NCI-H82 treated with DMSO at 0.1 percent for 48 hours (cell line): Measurements from ENCODE around the gene ETV4.
"Not testable (repeated sequence)": the region's sequence is repeated elsewhere in the genome, so short reads cannot be mapped to it uniquely, and the experiment has no call there.

Source experiments
- DNase-seq: peaks from one replicate; lab custom pipeline; 2025; ENCODE audit not compliant: unreplicated experiment; lab: John Stamatoyannopoulos, UW

Gene ETV4

DNA sequence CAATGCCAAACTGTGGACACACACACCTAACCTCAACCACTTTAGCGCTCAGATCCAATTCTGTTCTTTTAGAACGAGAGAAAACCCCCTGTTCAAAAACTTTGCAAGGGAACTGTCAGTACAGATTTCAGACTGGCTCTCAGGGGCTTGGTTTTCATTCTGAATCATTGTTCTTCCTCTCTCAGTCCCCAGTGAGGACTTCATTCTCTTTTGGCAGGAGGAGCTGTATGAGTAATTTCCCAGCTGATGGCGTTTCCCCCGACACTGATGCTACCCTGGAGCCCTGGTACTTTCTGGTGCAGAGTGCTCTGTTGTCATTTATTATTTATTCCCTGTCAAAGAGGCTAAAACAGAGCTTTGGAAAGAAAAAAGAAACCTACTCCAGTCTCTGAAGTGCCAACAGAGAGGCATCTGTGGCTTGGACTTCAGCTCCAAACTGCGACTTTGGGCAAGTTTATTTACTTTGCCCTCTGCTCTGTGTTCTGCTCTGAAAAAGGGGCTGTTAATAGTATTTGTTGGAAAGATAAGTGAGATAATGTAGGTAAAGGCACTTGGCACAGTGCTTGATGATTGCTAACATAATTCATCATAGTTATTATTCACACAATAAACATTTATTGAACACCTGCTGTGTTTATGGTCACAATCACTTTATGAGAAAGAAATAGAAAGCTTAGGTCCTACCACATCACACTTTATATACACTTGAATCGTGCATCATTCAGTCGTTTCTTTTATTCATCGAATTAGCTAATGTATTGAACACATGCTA is 28.3 kb downstream of the ETV4 start:
- no peak for DNase-seq

DNA sequence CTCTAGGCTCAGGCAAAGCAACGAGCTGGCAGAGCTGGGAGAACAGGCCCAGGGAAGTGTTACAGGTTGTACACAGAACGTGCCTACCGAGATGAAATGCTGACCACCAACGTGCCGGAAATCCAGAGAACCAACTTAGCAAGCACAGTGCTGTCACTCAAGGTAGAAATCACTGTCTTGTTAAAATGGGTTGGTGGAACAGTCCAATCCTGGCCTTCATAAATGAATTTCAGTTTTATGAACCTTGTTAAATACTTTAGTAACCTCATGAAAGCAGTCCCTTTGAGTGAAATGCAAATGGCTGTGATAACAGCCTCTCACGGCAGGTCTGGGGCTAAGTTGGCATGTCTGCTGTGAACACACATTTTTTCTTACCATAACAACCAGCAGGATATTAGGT is 29.0 kb downstream of the ETV4 start:
- no peak for DNase-seq

DNA sequence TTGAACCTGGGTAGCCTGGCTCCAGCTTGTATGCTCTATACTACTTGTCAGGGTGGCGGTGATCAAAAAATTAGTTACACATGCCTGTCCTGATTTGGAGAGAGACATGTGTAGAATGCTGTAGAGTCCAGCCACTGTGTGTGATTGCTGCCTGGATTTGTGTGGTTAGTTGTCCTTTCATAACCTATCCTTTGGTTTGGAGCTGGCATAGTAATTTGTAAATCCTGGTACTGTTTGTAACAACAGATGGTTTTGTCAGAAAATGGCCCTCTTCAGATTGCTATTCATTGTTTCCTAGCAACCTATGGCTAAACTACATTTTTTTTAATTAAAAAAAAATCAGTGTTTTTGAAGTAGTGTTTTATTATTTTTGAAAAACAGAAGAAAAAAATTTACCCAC is 30.5 kb downstream of the ETV4 start:
- DNase-seq = no peak

DNA sequence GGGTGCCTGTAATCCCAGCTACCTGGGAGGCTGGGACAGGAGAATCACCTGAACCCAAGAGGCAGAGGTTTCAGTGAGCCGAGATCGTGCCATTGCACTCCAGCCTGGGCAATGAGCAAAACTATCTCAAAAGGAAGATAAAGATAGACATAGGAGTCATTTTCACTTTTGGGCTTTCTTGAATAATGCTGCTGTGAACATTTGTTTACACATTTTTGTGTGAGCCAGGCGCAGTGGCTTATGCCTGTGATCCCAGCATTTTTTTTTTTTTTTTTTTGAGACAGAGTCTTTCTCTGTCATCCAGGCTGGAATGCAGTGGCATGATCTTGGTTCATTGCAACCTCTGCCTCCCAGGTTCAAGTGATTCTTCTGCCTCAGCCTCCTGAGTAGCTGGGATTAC is 34.9 kb downstream of the ETV4 start:
- DNase-seq = not testable (repeated sequence)

DNA sequence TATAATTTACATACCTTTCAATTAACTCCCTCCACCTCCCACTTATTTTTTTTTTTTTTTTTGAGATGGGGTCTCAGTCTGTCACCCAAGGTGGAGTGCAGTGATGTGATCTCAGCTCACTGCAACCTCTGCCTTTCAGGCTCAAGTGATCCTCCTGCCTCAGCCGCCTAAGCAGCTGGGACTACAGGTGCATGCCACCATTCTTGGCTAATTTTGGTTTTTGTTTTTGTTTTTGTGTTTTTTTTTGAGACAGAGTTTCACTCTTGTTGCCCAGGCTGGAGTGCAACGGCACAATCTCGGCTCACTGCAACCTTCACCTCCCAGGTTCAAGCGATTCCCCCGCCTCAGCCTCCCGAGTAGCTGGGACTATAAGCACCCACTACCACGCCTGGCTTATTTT is 36.7 kb downstream of the ETV4 start:
- DNase-seq = not testable (repeated sequence)

DNA sequence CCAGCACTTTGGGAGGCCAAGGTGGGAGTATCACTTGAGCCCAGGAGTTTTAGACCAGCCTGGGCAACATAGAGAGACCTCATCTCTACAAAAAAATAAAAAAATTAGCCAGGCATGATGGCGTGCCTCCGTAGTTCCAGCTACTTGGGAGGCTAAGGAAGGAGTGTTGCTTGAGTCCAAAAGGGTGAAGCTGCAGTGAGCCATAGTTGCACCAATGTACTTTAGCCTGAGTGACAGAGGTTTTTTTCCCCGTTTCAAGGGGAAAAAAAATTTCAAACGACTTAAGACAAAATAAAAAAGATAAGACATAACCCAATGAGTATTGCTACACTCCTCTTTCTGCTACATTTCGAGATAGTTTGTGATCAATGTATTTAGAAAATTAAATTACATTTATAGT is 55.5 kb downstream of the ETV4 start:
- DNase-seq = no peak

DNA sequence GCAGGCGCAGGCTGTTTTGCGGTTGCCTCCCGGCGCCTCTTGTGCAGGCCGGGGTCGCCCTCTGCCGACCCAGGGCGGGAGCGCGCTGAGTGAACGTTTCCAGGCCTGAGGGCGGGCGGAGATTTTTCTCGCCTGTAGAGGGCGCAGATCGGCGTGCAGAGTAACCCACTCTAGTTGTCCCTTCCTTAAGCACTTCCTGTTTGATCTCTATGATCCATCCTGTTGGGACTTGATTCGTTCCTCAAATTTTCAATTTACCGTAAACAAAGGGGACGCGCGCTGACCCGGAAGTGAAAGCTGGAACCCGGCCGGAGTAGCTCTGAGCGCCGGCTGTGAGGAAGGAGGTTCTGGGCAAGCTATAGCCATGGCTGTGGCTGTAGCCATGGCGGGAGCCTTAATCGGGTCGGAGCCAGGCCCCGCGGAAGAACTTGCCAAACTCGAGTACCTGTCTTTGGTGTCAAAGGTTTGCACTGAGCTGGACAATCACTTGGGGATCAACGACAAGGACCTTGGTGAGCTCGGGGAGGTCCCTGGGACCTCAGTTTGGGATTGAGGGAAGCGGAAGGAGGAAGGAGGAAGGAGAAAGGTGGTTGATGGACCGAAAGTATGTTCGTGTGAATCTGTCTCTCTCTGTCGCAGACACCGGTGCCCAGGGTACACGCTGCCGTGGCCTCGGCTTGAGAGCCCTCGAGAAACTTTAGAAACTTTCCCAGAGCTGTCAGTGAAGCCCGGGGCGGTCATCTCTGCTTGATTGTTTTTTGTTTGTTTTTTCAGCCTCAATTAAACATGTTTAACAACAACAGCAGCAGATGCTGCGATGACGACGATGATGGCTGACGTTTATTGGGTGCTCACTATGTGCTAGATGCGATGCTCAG is 62.2 kb downstream of the ETV4 start, which contains the start of gene DHX8:
Gene DHX8, plus strand, starts transcription at position 302 of the 878 bp plus-strand sequence. Its CDS starts 63 bp downstream, at position 365.
- DNase-seq = peak; percentile 100

DNA sequence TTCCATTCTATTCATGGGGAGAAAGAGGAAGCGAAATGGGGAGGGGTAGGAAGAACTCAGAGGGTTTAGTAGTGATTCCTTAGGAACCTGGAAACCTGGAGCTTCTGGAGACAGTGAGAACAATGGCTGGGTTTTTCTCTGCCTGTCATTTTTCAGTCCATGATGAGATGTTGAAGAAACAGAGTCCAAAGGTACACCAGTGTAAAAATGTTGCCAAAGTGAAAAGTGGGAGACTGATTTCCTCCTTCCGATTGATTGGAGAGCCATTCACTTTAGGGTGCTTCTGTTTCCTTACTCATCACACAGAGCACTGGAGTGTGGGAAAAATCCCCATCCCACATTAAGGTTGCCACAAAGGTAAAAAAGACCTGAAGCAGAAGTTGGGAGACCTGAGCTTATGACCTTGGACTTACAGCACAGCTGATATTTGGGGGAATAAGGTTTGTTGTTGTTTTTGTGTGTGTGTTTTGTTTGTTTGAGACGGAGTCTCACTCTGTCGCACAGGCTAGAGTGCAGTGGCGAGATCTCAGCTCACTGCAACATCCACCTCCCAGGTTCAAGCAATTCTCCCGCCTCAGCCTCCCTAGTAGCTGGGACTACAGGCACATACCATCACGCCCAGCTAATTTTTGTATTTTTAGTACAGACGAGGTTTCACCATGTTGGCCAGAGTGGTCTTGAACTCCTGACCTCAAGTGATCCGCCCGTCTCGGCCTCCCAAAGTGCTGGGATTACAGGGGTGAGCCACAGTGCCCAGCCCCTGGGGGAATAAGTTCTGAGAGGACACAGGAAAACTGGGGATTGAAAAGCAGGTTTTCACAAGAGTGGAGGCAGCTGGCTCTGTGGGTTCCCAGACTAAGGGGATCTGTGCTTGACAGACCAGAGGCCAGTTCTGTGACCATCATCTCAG is 63.8 kb downstream of the ETV4 start:
- no peak for DNase-seq

DNA sequence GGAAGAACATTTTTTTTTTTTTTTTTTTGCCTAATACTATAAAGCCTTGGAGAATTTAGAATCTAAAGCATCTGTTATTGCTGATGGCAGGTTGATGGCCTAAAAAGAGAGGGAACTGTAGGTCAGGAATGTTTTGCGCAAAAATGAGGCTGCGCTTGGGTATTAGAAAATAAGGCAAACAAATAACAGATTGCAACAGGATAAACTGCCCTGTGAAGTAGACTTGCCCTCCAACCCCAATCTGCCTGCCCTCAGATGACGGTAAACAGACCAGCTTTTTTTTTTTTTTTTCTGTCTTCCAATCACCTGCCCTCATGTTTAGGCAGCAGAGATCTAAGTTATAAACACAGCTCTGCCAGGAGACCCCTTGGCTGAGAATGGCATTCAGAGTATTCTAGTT is 66.2 kb downstream of the ETV4 start:
- peak; percentile 88 for DNase-seq
